Measurements from ENCODE around the gene OTUB1. TPM values are rescaled to one million over a fixed set of nuclear protein-coding genes. Genes with fewer than 3 reads are reported as not detected.

The OTUB1 gene
- total RNA-seq, 2 donors from 2014 or later: 78.7 to 82.5 TPM

DNA sequence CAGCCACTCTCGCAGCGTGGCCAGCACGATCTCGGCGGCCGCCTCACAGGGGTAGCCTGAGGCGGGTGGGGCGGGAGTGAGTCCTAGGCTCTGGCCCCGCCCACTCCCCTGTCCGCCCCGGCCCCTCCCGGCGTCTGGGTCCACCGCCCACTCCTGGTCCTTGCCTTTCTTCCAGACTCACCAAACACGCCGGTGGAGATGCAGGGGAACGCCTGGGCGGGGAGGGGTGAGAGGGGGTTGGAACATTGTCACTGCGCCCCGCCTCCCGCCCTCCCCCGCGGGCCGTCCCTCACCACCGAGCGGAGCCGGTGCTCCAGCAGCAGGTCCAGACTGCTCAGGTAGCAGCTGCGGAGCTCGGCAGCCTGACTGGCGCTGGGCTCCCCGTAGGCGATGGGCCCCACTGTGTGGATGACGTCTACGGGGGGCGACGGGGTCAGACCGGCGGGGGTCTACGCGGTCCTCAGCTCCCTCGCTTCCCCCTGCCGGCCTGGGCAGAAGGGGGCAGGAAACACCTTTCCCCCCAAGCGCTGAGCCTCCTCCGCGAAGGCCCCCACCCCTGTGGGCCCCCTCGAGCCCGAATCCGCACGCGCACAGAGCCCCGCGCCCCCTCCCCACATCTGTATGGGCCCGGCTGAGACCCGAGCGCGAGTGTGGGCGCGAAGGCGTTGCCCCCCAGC, 13.2 kb downstream of the OTUB1 start:
- Histone ChIP-seq H3K9ac (ENCODE audit: low read depth in 2 of 2, low read length in 2 of 2) (peak overlapping the region in 1 of 2 donors; percentile 35), H3K9me3 (no peaks in the 10 kb centered on the region), H3K4me1 (peaks cover 9% of the 10 kb centered on the region), H3K4me3 (peak overlapping the region; percentile 30), H3K27ac (no peak overlapping the region), H3K27me3 (no peaks in the 10 kb centered on the region), H3K36me3 (peaks cover 11% of the 10 kb centered on the region)
- intact Hi-C loops (cut with DNase I): loop anchor here (1.0 kb wide), 1 partner anchor 149 kb away; no protein-coding TSS in a partner anchor
- peak; percentile 79 for DNase-seq
- TF ChIP-seq, protein P1, sequence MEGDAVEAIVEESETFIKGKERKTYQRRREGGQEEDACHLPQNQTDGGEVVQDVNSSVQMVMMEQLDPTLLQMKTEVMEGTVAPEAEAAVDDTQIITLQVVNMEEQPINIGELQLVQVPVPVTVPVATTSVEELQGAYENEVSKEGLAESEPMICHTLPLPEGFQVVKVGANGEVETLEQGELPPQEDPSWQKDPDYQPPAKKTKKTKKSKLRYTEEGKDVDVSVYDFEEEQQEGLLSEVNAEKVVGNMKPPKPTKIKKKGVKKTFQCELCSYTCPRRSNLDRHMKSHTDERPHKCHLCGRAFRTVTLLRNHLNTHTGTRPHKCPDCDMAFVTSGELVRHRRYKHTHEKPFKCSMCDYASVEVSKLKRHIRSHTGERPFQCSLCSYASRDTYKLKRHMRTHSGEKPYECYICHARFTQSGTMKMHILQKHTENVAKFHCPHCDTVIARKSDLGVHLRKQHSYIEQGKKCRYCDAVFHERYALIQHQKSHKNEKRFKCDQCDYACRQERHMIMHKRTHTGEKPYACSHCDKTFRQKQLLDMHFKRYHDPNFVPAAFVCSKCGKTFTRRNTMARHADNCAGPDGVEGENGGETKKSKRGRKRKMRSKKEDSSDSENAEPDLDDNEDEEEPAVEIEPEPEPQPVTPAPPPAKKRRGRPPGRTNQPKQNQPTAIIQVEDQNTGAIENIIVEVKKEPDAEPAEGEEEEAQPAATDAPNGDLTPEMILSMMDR (IDR thresholded peaks at IDR 0.05): no peak

DNA sequence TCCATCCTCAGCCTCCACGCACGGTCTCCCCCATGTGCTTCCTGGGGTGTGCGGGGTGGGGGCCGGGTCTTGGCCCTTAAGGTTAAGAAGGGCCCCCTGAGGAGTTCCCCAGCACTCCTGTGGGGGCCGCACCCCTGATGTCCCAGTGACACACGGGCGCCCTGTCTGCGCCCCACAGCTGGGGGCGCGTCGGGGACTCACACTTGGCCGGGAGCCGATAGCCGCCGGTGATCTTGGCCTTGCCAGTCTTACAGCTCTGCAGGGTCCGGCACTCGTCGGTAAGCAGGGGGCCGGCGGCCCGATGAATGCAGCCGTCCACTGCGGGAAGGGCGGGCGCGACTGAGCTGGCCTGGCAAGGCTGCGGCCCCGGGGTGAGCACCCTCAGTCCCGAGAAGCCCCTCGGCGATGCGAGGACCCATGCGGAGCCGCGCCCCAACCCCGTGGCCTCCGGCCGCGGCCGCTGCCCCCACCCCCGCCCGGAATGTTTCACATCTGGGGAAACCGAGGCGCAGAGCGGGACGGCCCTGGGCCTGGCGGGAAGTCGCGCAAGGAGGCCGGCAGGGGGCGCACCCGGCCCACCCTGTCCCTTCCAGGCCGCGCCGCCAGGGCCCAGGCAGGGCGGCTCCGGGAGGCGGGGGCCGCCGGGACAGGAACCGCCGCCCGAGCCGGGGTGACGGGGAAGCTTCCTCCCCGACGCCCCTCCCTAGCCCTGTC, 13.9 kb downstream of the OTUB1 start:
- TF ChIP-seq, protein P1 (IDR thresholded peaks at IDR 0.05): peak; percentile 68
- no peaks in the 10 kb centered on the region for H3K9me3 ChIP-seq
- peak; percentile 66 for DNase-seq
- H3K36me3 ChIP-seq: peaks cover 11% of the 10 kb centered on the region
- peak overlapping the region in 1 of 2 donors; percentile 35 for H3K9ac ChIP-seq (ENCODE audit: low read depth in 2 of 2, low read length in 2 of 2)
- peaks cover 9% of the 10 kb centered on the region for H3K4me1 ChIP-seq
- H3K27me3 ChIP-seq: no peaks in the 10 kb centered on the region
- intact Hi-C loops (cut with DNase I): loop anchor here (1.0 kb wide), 1 partner anchor 148 kb away; no protein-coding TSS in a partner anchor
- peak overlapping the region; percentile 30 for H3K4me3 ChIP-seq
- H3K27ac ChIP-seq: no peak overlapping the region

DNA sequence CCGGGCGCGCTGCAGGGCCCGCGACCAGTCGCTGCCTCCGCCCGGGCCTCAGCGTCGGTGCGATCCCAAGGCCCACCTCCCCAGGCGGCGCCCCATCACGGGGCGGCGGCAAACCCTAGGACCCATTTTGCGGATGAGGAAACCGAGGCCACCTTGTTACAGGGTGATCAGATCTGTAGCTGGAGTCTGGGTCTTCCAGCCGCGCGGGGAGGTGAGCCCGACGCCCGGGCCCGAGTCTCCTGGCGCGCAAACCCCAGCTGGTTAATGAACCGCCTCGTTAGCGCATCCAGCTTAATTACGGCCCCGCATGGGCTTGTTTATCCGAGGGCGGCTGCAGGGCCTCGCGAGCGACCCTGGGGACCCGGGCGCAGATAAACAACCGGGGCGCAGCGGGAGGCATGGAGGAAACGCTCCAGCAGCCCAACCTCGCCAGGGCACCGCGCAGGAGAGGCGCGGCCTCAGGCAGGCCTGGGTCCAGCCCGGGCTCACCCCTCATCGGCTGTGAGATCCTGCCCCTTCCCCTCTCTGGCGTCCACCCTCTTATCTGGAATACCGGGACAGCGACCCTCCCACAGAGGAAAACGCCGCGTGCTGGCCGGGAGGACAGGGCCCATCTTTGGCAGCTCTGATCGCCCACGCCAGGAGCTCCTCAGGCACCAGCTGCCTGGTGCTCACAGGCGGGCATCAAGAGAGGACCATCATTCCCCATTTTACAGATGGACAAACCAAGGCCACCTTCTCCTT, 14.7 kb downstream of the OTUB1 start:
- TF ChIP-seq, protein P1 (IDR thresholded peaks at IDR 0.05): no peak
- H3K9me3 ChIP-seq: no peaks in the 10 kb centered on the region
- peaks cover 9% of the 10 kb centered on the region for H3K4me1 ChIP-seq
- no peak overlapping the region for H3K27ac ChIP-seq
- H3K36me3 ChIP-seq: peaks cover 11% of the 10 kb centered on the region
- H3K27me3 ChIP-seq: no peaks in the 10 kb centered on the region
- intact Hi-C loops (cut with DNase I): loop anchor here (1.0 kb wide), 1 partner anchor 147 kb away; no protein-coding TSS in a partner anchor
- H3K9ac ChIP-seq (ENCODE audit: low read depth in 2 of 2, low read length in 2 of 2): peak overlapping the region in 1 of 2 donors; percentile 26
- peak overlapping the region; percentile 30 for H3K4me3 ChIP-seq
- no peak for DNase-seq

DNA sequence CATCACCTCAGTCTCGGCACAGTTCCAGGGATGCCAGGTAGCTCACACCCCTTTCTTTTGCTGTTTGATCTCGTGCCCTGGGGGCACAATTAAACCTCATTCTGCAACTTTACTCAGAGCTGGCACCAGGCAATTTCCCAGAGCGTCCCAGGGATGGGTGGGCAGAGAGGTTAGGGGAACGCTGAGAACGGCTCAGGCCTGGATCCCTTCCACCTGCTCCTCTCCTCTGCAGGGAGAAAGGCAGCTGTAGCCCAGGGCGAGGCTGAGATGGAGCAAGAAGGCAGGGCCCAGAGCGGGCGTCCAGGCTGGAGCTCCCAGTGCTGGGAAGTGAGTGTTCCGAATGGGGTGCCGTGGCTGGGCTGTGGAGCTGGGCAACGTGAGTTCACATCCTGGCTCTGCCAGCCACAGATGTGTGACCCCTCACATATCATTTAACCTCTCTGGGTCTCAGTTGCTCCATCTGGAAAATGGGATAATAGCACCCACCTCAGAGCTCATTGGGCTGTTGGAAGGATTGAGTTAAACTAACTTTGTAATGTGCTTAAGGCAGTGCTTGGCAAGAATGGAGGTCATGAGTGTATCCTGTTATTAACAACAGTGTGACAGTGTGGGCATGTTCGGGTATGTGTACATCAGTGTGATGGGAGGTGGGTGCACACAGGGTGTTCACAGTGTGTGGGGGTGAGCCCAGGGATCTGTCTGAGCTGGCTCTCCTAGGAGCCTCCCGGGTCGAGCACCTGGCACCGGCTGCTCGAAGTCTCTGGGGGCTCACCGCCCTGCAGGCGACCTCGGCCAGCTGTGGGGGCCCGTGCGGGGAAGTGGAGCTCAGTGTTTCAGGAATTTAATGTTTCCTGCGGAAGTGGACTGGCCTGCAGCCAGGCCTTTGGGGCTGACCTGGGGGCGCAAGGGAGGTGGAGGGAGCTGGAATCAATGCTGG, 15.5 kb downstream of the OTUB1 start:
- no peak overlapping the region for H3K27ac ChIP-seq
- H3K36me3 ChIP-seq: peaks cover 10% of the 10 kb centered on the region
- H3K4me1 ChIP-seq: peaks cover 10% of the 10 kb centered on the region
- intact Hi-C loops (cut with DNase I): no loop called here
- no peak for DNase-seq
- H3K9ac ChIP-seq (ENCODE audit: low read depth in 2 of 2, low read length in 2 of 2): no peak overlapping the region
- H3K9me3 ChIP-seq: no peaks in the 10 kb centered on the region
- no peak overlapping the region for H3K4me3 ChIP-seq
- H3K27me3 ChIP-seq: no peaks in the 10 kb centered on the region
- TF ChIP-seq, protein P1 (IDR thresholded peaks at IDR 0.05): no peak
